Measurements from ENCODE around the gene DYSF.

DNA sequence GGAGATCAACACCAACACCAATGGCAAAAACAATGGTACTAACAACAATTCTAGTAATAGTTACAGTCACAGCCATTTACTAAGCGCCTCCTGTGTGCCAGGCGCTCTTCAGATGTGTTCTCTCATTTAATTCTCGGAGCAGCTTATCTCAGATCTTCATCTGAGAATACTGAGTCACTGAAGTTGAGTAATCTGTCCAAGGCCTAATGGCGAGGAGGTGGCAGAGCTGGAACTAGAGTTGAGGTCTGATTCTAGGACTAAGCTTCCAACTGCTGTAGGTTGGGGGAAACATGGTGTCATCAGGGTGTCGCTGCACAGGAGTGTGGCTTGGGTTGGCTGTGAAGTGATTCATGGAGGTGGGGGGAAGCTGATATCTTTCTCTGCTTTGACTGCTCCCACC is 156.1 kb downstream of the DYSF start:
- TF ChIP-seq POLR2A (IDR thresholded peaks at IDR 0.05), result no peak
- TF ChIP-seq, protein P1, sequence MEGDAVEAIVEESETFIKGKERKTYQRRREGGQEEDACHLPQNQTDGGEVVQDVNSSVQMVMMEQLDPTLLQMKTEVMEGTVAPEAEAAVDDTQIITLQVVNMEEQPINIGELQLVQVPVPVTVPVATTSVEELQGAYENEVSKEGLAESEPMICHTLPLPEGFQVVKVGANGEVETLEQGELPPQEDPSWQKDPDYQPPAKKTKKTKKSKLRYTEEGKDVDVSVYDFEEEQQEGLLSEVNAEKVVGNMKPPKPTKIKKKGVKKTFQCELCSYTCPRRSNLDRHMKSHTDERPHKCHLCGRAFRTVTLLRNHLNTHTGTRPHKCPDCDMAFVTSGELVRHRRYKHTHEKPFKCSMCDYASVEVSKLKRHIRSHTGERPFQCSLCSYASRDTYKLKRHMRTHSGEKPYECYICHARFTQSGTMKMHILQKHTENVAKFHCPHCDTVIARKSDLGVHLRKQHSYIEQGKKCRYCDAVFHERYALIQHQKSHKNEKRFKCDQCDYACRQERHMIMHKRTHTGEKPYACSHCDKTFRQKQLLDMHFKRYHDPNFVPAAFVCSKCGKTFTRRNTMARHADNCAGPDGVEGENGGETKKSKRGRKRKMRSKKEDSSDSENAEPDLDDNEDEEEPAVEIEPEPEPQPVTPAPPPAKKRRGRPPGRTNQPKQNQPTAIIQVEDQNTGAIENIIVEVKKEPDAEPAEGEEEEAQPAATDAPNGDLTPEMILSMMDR (IDR thresholded peaks at IDR 0.05), result no peak
